ENCODE results near the gene HINFP. TPM values are rescaled to one million over a fixed set of nuclear protein-coding genes. Genes with fewer than 3 reads are reported as not detected.
A peak's percentile ranks its signal among the peaks of the same experiment; 100 is the strongest.

Gene HINFP
- total RNA-seq, 4 donors from 2014 or later: 28.1 to 67.9 (median 49.0) TPM

DNA sequence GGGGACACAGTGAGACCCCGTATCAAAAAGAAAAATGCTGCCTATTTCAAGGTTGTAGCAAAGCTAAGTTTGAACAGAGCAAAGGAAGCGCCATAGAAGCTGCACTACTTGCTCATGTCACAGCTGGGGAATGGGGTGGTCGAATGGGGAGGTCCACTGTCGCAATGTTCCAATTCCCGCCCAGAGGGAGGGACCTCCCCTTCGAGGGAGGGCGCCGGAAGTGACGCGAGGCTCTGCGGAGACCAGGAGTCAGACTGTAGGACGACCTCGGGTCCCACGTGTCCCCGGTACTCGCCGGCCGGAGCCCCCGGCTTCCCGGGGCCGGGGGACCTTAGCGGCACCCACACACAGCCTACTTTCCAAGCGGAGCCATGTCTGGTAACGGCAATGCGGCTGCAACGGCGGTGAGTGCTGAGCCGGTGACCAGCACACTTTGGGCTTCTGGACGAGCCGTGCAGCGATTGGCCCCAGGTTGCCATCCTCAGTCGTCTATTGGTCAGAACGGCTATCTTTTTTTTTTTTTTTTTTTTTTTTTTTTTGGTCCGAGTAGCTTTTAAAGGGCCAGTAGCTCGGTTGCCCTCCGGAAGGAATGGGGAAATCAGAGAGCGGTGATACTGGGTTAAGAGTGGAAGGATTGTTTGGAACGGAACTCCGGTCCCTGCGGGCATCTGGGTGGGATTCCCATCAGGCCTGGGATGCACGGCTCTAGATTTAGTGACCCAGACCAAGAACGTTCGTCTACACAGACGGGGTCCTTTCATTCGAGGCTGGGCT, 36.5 kb upstream of the HINFP start, which contains the start of gene HMBS:
Gene HMBS, plus strand, starts transcription at position 219 of the 774 bp plus-strand sequence. Its CDS starts 153 bp downstream, at position 372.
- Histone ChIP-seq H3K9me3 (no peaks in the 10 kb centered on the region), H3K36me3 (peaks cover 0 to 28% (median 0%) of the 10 kb centered on the region in 3 donors), H3K27me3 (no peaks in the 10 kb centered on the region), H3K4me1 (peaks cover 0 to 17% (median 5%) of the 10 kb centered on the region in 4 donors), H3K27ac (peak within 1 kb of the TSS; percentile 75 to 92 (median 87)), H3K4me3 (peak within 1 kb of the TSS; percentile 50 to 79 (median 64))
- peak; percentile 94 to 97 (median 97) for DNase-seq
- peak in 1 of 2 donors; percentile 59 for TF ChIP-seq POLR2A (IDR thresholded peaks at IDR 0.05)
- TF ChIP-seq, protein P1, sequence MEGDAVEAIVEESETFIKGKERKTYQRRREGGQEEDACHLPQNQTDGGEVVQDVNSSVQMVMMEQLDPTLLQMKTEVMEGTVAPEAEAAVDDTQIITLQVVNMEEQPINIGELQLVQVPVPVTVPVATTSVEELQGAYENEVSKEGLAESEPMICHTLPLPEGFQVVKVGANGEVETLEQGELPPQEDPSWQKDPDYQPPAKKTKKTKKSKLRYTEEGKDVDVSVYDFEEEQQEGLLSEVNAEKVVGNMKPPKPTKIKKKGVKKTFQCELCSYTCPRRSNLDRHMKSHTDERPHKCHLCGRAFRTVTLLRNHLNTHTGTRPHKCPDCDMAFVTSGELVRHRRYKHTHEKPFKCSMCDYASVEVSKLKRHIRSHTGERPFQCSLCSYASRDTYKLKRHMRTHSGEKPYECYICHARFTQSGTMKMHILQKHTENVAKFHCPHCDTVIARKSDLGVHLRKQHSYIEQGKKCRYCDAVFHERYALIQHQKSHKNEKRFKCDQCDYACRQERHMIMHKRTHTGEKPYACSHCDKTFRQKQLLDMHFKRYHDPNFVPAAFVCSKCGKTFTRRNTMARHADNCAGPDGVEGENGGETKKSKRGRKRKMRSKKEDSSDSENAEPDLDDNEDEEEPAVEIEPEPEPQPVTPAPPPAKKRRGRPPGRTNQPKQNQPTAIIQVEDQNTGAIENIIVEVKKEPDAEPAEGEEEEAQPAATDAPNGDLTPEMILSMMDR (IDR thresholded peaks at IDR 0.05): no peak

DNA sequence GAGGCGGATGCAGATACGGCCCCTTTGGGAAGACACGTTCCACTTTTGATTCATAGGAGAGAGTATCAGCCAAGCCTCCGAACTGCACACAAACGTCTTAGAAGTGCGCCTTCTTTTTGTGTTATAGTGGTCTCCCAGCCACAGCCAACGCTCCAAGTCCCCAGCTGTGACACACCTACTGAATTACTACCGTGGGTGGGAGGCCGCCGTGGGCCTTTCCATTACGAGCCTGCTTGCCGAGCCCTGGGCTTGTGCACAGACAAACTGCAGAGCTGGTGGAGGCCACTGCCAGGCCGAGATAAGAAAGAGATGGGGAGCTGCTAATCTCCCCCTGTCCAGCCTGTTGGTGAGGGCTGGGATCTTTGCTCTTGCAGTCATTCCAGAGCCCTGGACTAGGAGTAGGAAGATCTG, 35.9 kb upstream of the HINFP start:
- H3K9me3 ChIP-seq: no peaks in the 10 kb centered on the region
- no peak for TF ChIP-seq POLR2A (IDR thresholded peaks at IDR 0.05)
- TF ChIP-seq, protein P1 (IDR thresholded peaks at IDR 0.05): no peak
- H3K4me1 ChIP-seq: peaks cover 0 to 17% (median 5%) of the 10 kb centered on the region in 4 donors
- peak overlapping the region; percentile 50 to 79 (median 64) for H3K4me3 ChIP-seq
- peak overlapping the region; percentile 75 to 92 (median 87) for H3K27ac ChIP-seq
- H3K36me3 ChIP-seq: peaks cover 0 to 22% (median 0%) of the 10 kb centered on the region in 3 donors
- no peaks in the 10 kb centered on the region for H3K27me3 ChIP-seq
- DNase-seq: no peak

DNA sequence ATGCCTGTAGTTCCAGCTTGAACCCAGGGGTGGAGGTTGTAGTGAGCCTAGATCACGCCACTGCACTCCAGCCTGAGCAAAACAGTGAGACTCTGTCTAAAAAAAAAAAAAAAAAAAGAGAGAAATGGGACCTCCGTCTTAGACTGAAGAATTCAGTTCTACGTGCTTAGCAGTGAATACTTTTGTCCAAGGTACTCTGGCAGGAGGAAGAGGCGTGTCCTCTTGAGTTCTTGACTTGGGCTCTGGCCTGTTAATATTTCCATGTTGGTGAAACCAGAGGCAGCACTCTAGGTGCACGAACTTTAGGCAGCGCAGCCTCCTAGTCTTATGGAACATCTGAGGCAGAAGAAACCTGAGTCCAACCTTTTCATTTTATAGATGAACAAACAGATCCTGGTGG, 34.3 kb upstream of the HINFP start:
- Histone ChIP-seq H3K27ac (no peak overlapping the region), H3K4me3 (no peak overlapping the region), H3K4me1 (peaks cover 0 to 18% (median 5%) of the 10 kb centered on the region in 4 donors), H3K36me3 (peaks cover 0 to 7% (median 0%) of the 10 kb centered on the region in 3 donors), H3K27me3 (no peaks in the 10 kb centered on the region), H3K9me3 (no peaks in the 10 kb centered on the region)
- TF ChIP-seq, protein P1 (IDR thresholded peaks at IDR 0.05): no peak
- TF ChIP-seq POLR2A (IDR thresholded peaks at IDR 0.05): no peak
- DNase-seq: no peak

DNA sequence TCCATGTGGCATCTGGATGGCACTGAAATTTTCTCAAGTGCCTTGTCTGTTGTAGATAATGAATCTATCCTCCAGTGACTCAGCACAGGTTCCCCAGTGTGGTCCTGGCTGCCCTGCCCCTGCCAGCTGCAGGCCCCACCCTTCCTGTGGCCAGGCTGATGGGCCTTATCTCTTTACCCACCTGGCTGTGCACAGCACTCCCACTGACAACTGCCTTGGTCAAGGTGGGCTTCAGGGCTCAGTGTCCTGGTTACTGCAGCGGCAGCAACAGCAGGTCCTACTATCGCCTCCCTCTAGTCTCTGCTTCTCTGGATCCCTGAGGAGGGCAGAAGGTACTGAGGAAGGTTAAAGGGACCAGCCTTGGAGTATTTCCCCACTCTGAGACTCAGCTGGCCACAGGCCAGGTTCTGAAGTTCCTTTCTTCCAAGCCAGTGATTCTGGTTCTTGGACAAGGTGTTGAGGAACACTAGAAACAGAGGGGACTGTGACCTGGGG, 33.6 kb upstream of the HINFP start:
- TF ChIP-seq POLR2A (IDR thresholded peaks at IDR 0.05): no peak
- TF ChIP-seq, protein P1 (IDR thresholded peaks at IDR 0.05): no peak
- DNase-seq: no peak
- no peaks in the 10 kb centered on the region for H3K27me3 ChIP-seq
- H3K4me1 ChIP-seq: peaks cover 0 to 25% (median 5%) of the 10 kb centered on the region in 4 donors
- H3K27ac ChIP-seq: no peak overlapping the region
- H3K36me3 ChIP-seq: peaks cover 0 to 8% (median 0%) of the 10 kb centered on the region in 3 donors
- H3K4me3 ChIP-seq: no peak overlapping the region
- no peaks in the 10 kb centered on the region for H3K9me3 ChIP-seq

DNA sequence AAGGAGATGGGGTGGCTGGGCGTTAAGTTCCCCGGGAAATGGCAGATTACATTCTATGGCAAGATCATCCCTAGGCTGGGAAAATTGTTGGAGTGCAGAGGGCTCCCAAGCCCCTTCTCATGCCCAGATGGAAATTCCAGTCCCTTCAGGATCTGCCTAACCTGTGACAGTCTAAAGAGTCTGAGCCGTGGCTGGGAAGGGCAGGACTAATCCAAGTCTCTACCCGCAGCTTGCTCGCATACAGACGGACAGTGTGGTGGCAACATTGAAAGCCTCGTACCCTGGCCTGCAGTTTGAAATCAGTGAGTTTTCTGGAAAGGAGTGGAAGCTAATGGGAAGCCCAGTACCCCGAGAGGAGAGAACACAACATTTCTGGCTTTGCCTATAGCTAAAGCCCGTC, 33.0 kb upstream of the HINFP start:
- peaks cover 0 to 31% (median 7%) of the 10 kb centered on the region in 4 donors for H3K4me1 ChIP-seq
- no peak for DNase-seq
- TF ChIP-seq, protein P1 (IDR thresholded peaks at IDR 0.05): no peak
- TF ChIP-seq POLR2A (IDR thresholded peaks at IDR 0.05): no peak
- no peak overlapping the region for H3K27ac ChIP-seq
- no peak overlapping the region for H3K4me3 ChIP-seq
- H3K27me3 ChIP-seq: no peaks in the 10 kb centered on the region
- no peaks in the 10 kb centered on the region for H3K9me3 ChIP-seq
- H3K36me3 ChIP-seq: peaks cover 0 to 10% (median 0%) of the 10 kb centered on the region in 3 donors

All from Peyer's patch (tissue), 4 donors.